ENCODE results near the gene ZBTB43. TPM values are rescaled to one million over a fixed set of nuclear protein-coding genes. Genes with fewer than 3 reads are reported as not detected.

The ZBTB43 gene
- total RNA-seq, 1 donor from 2014 or later: 30.2 TPM

GRCh38 chr9:126838055-126838811 lies 33.4 kb downstream of the ZBTB43 start:
- H3K27ac ChIP-seq (replicated peaks): no peak overlapping the region
- no peaks in the 10 kb centered on the region for H3K9me3 ChIP-seq (replicated peaks)
- no peak for DNase-seq
- no peaks in the 10 kb centered on the region for H3K27me3 ChIP-seq (ENCODE audit: low read depth)
- intact Hi-C loops (cut with micrococcal nuclease): no loop called here
- peaks cover 67% of the 10 kb centered on the region for H3K4me1 ChIP-seq
- peaks cover 33% of the 10 kb centered on the region for H3K36me3 ChIP-seq
- no peak overlapping the region for H3K4me3 ChIP-seq
- TF ChIP-seq CTCF (IDR thresholded peaks at IDR 0.05; ENCODE audit: borderline replicate concordance): no peak

GRCh38 chr9:126838895-126839294 lies 34.1 kb downstream of the ZBTB43 start:
- DNase-seq: no peak
- Histone ChIP-seq H3K4me3 (no peak overlapping the region), H3K27me3 (ENCODE audit: low read depth) (no peaks in the 10 kb centered on the region), H3K4me1 (peaks cover 67% of the 10 kb centered on the region), H3K9me3 (replicated peaks) (no peaks in the 10 kb centered on the region), H3K36me3 (peaks cover 27% of the 10 kb centered on the region), H3K27ac (replicated peaks) (no peak overlapping the region)
- intact Hi-C loops (cut with micrococcal nuclease): no loop called here
- TF ChIP-seq CTCF (IDR thresholded peaks at IDR 0.05; ENCODE audit: borderline replicate concordance): no peak

- DNase-seq: no peak
- Histone ChIP-seq H3K4me1 (peaks cover 67% of the 10 kb centered on the region), H3K27me3 (ENCODE audit: low read depth) (no peaks in the 10 kb centered on the region), H3K4me3 (no peak overlapping the region), H3K36me3 (peaks cover 23% of the 10 kb centered on the region), H3K9me3 (replicated peaks) (no peaks in the 10 kb centered on the region), H3K27ac (replicated peaks) (no peak overlapping the region)
- TF ChIP-seq CTCF (IDR thresholded peaks at IDR 0.05; ENCODE audit: borderline replicate concordance): no peak
- intact Hi-C loops (cut with micrococcal nuclease): no loop called here
These were observed 34.5 kb downstream of the ZBTB43 start for GRCh38 chr9:126839301-126839700.

- H3K4me1 ChIP-seq: peaks cover 39% of the 10 kb centered on the region
- DNase-seq: no peak
- intact Hi-C loops (cut with micrococcal nuclease): no loop called here
- no peaks in the 10 kb centered on the region for H3K27me3 ChIP-seq (ENCODE audit: low read depth)
- H3K9me3 ChIP-seq (replicated peaks): no peaks in the 10 kb centered on the region
- H3K27ac ChIP-seq (replicated peaks): no peak overlapping the region
- no peak overlapping the region for H3K4me3 ChIP-seq
- TF ChIP-seq CTCF (IDR thresholded peaks at IDR 0.05; ENCODE audit: borderline replicate concordance): no peak
- peaks cover 13% of the 10 kb centered on the region for H3K36me3 ChIP-seq
These were observed 37.5 kb downstream of the ZBTB43 start for GRCh38 chr9:126842220-126842842.

- intact Hi-C loops (cut with micrococcal nuclease): no loop called here
- no peak overlapping the region for H3K27ac ChIP-seq (replicated peaks)
These were observed 38.3 kb downstream of the ZBTB43 start for GRCh38 chr9:126842977-126843799.

More at GRCh38 chr9:126842977-126843799, 38.3 kb downstream of the ZBTB43 start:
- Histone ChIP-seq H3K36me3 (peaks cover 13% of the 10 kb centered on the region), H3K9me3 (replicated peaks) (no peaks in the 10 kb centered on the region), H3K4me1 (peaks cover 31% of the 10 kb centered on the region), H3K4me3 (no peak overlapping the region), H3K27me3 (ENCODE audit: low read depth) (no peaks in the 10 kb centered on the region)
- no peak for TF ChIP-seq CTCF (IDR thresholded peaks at IDR 0.05; ENCODE audit: borderline replicate concordance)
- DNase-seq: no peak

All from left ventricle myocardium inferior (tissue), 1 donor.